Panc1 (cell line): Measurements from ENCODE around the gene PXYLP1. TPM values are rescaled to one million over a fixed set of nuclear protein-coding genes. Genes with fewer than 3 reads are reported as not detected.

Experiments used
- ATAC-seq: fragments of 200-7000 bp; cut with Tn5 transposase; 2 replicates; pipeline ENCODE4 v1.9.1; 2020; ENCODE audit warnings: mild to moderate bottlenecking, moderate library complexity
- BruUV-seq: library from RNA; stranded (reverse); fragments of 400-500 nt; replicated peaks from 2 replicates; lab custom pipeline; 2021; lab: Mats Ljungman, UMichigan
- CTCF ChIA-PET: fragments of 300-600 bp; sonication (Branson Sonifier 250); formaldehyde crosslinking; loops from one replicate; lab custom pipeline; 2022; ENCODE audit warnings: antibody characterized with exemption; lab: Charles Lee
- POLR2A ChIA-PET: fragments of 300-600 bp; sonication (Branson Sonifier 250); formaldehyde crosslinking; loops from one replicate; lab custom pipeline; 2022; ENCODE audit warnings: antibody characterized with exemption; lab: Charles Lee
- DNase-seq: peaks from one replicate; pipeline ENCODE4 v3.0.0-alpha.2; 2010; ENCODE audit warnings: low read depth, low spot score
- H3K27ac ChIP-seq: 2 replicates; pipeline ENCODE4 v1.5.1; 2011; ENCODE audit warnings: mild to moderate bottlenecking, low read length, inconsistent platforms
- H3K27me3 ChIP-seq: fragments of 200-500 bp; sonication (Bioruptor generic); 2 replicates; pipeline ENCODE4 v1.6.0; 2014; ENCODE audit warnings: low read length, inconsistent platforms; ENCODE audit not compliant: control insufficient read depth, insufficient read depth
- H3K36me3 ChIP-seq: fragments of 200-500 bp; sonication (Bioruptor generic); 2 replicates; pipeline ENCODE4 v1.5.1; 2014; ENCODE audit warnings: inconsistent platforms, mild to moderate bottlenecking, low read length, moderate library complexity; ENCODE audit not compliant: control insufficient read depth, insufficient read depth
- H3K4me1 ChIP-seq: 2 replicates; pipeline ENCODE4 v1.5.1; 2011; ENCODE audit warnings: inconsistent platforms, mild to moderate bottlenecking, low read length, moderate library complexity; ENCODE audit not compliant: control insufficient read depth, insufficient read depth
- H3K4me3 ChIP-seq, 2 experiments: 2 replicates each; pipeline ENCODE4 v1.5.1; 2011 to 2012; ENCODE audit warnings: low read depth in 2 of 2, low read length in 2 of 2, mild to moderate bottlenecking in 2 of 2, inconsistent platforms in 1 of 2, moderate library complexity in 1 of 2
- H3K9me3 ChIP-seq: fragments of 200-500 bp; sonication (Bioruptor generic); 2 replicates; pipeline ENCODE4 v1.5.1; 2014; ENCODE audit warnings: low read depth, mild to moderate bottlenecking, inconsistent platforms, low read length, moderate library complexity; ENCODE audit not compliant: control insufficient read depth, insufficient read depth
- CTCF ChIP-seq: fragments of 450-650 bp; IDR thresholded peaks from 2 replicates; pipeline ENCODE4 v1.5.1; 2017; ENCODE audit warnings: mild to moderate bottlenecking
- POLR2AphosphoS5 ChIP-seq: IDR thresholded peaks from 2 replicates; pipeline ENCODE4 v1.6.1; 2012; ENCODE audit warnings: mild to moderate bottlenecking, low read depth, low read length, moderate library complexity
- REST ChIP-seq, 2 experiments: IDR thresholded peaks; 2 replicates each; pipeline ENCODE4 v1.6.1; 2011 to 2012; ENCODE audit warnings: low read depth in 2 of 2, control low read depth in 1 of 2, low read length in 1 of 2, mild to moderate bottlenecking in 1 of 2, moderate library complexity in 1 of 2; ENCODE audit not compliant: insufficient read depth in 1 of 2
- SIN3A ChIP-seq: IDR thresholded peaks from 2 replicates; pipeline ENCODE4 v1.6.1; 2012; ENCODE audit warnings: low read depth, mild to moderate bottlenecking, low read length, moderate library complexity, borderline replicate concordance; ENCODE audit not compliant: insufficient read depth
- TCF7L2 ChIP-seq: IDR thresholded peaks from 2 replicates; pipeline ENCODE4 v1.6.1; 2011; ENCODE audit warnings: mild to moderate bottlenecking, low read depth, low read length, inconsistent platforms
- in situ Hi-C: cut with HindIII; loops from 2 replicates; pipeline ENCODE4 v1.10.0; 2016; ENCODE audit warnings: low sequenced_read_pairs, low pct_unique_long_range_greater_than_20kb
- intact Hi-C: fragments of 100-400 bp; cut with micrococcal nuclease; formaldehyde crosslinking; loops from one replicate; pipeline ENCODE4 v1.10.0; 2022; ENCODE audit not compliant: unreplicated experiment
- total RNA-seq: library from RNA; stranded (reverse); gene quantifications from one replicate; pipeline ENCODE4 v1.2.1, GENCODE V29; 2021; ENCODE audit not compliant: unreplicated experiment

PXYLP1 gene
- total RNA-seq, 1 experiment from 2014 or later: 1.4 TPM

- no peaks in the 10 kb centered on the region for H3K4me1 ChIP-seq
- in situ Hi-C loops (no loop called here), intact Hi-C loops (no loop called here)
- ChIA-PET CTCF (no interaction called here), POLR2A (no interaction called here)
- H3K27ac ChIP-seq: no peak overlapping the region
- no TSS peak for BruUV-seq
- TF ChIP-seq SIN3A: no peak
- TF ChIP-seq POLR2AphosphoS5: no peak
- TF ChIP-seq CTCF: no peak
- TF ChIP-seq REST (IDR thresholded peaks at IDR 0.05; ENCODE audit: insufficient read depth in 1 of 2, low read depth in 2 of 2, low read length in 1 of 2): no peak
- no peak for TF ChIP-seq TCF7L2
- H3K27me3 ChIP-seq: no peaks in the 10 kb centered on the region
- DNase-seq (no peak), ATAC-seq (no peak)
- no peak overlapping the region for H3K4me3 ChIP-seq
- no peaks in the 10 kb centered on the region for H3K36me3 ChIP-seq
- H3K9me3 ChIP-seq: no peaks in the 10 kb centered on the region
Measured at GRCh38 chr3:141237701-141238521, 6.3 kb downstream of the PXYLP1 start.

- intact Hi-C loops: no loop called here
- H3K4me3 ChIP-seq: no peak overlapping the region
- H3K27ac ChIP-seq: no peak overlapping the region
- ChIA-PET POLR2A (no interaction called here), CTCF (no interaction called here)
- in situ Hi-C loops: no loop called here
- no peak for DNase-seq
- no peaks in the 10 kb centered on the region for H3K9me3 ChIP-seq
- H3K4me1 ChIP-seq: no peaks in the 10 kb centered on the region
- no peaks in the 10 kb centered on the region for H3K36me3 ChIP-seq
- TF ChIP-seq REST (IDR thresholded peaks at IDR 0.05; ENCODE audit: insufficient read depth in 1 of 2, low read depth in 2 of 2, low read length in 1 of 2) (no peak), CTCF (no peak), POLR2AphosphoS5 (no peak), TCF7L2 (no peak), SIN3A (no peak)
- no peaks in the 10 kb centered on the region; the same call in 1 of the 2 replicates for H3K27me3 ChIP-seq
- no peak for ATAC-seq
- BruUV-seq: no TSS peak
Measured at GRCh38 chr3:141239511-141240281, 8.1 kb downstream of the PXYLP1 start.
